Neural crest cell (in vitro differentiated cells): ENCODE measurements around the gene CTDSPL. TPM values are rescaled to one million over a fixed set of nuclear protein-coding genes. Genes with fewer than 3 reads are reported as not detected.

Experiments
- DNase-seq: peaks from one replicate; pipeline ENCODE4 v3.0.0; 2021; ENCODE audit warnings: low read depth, mixed read lengths, low spot score
- H3K27ac Mint-ChIP-seq: one replicate; pipeline ENCODE4 v1.8.0; 2021; ENCODE audit warnings: mild to moderate bottlenecking, mixed read lengths; ENCODE audit not compliant: unreplicated experiment
- H3K27me3 Mint-ChIP-seq: 2 replicates; pipeline ENCODE4 v1.8.0; 2021; ENCODE audit warnings: low read depth, mild to moderate bottlenecking, mixed read lengths
- H3K36me3 Mint-ChIP-seq: 2 replicates; pipeline ENCODE4 v1.8.0; 2021; ENCODE audit warnings: low read depth, mild to moderate bottlenecking, mixed read lengths
- H3K4me1 Mint-ChIP-seq: 2 replicates; pipeline ENCODE4 v1.8.0; 2021; ENCODE audit warnings: mixed read lengths
- H3K4me3 Mint-ChIP-seq: one replicate; pipeline ENCODE4 v1.8.0; 2021; ENCODE audit warnings: mild to moderate bottlenecking, mixed read lengths
- H3K9me3 Mint-ChIP-seq: 2 replicates; pipeline ENCODE4 v1.8.0; 2021; ENCODE audit warnings: mixed read lengths
- total RNA-seq: library from RNA; stranded (reverse); gene quantifications from 2 replicates; pipeline ENCODE4 v1.2.1, GENCODE V29; 2021
- TF ChIP-seq, protein P1 (sequence below): fragments of 200-600 bp; sonication (generic); conservative IDR thresholded peaks from 2 replicates; pipeline ENCODE4 v1.5.0; 2021; ENCODE audit warnings: antibody characterized with exemption, mild to moderate bottlenecking

The CTDSPL gene
- total RNA-seq, 1 donor from 2014 or later: 42.2 TPM

DNA sequence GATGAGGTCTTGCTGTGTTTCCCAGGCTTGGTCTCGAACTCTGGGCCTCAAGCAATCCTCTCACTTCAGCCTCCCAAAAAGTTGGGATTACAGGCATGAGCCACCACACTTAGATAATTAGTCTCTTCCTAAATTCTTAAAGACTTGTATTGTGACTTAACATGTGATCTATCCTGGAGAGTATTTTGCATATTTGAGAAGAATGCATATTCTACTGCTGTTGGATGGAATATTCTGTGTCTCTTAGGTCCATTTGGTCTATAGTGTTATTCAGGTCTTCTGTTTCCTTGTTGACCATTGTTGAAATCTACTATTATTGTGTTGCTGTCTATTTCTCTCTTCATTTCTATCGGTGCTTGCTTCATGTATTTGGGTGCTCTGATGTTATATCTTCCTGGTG, 68.8 kb downstream of the CTDSPL start:
- TF ChIP-seq, protein P1, sequence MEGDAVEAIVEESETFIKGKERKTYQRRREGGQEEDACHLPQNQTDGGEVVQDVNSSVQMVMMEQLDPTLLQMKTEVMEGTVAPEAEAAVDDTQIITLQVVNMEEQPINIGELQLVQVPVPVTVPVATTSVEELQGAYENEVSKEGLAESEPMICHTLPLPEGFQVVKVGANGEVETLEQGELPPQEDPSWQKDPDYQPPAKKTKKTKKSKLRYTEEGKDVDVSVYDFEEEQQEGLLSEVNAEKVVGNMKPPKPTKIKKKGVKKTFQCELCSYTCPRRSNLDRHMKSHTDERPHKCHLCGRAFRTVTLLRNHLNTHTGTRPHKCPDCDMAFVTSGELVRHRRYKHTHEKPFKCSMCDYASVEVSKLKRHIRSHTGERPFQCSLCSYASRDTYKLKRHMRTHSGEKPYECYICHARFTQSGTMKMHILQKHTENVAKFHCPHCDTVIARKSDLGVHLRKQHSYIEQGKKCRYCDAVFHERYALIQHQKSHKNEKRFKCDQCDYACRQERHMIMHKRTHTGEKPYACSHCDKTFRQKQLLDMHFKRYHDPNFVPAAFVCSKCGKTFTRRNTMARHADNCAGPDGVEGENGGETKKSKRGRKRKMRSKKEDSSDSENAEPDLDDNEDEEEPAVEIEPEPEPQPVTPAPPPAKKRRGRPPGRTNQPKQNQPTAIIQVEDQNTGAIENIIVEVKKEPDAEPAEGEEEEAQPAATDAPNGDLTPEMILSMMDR: no peak
- no peak overlapping the region for H3K4me3 Mint-ChIP-seq
- peaks cover 10% of the 10 kb centered on the region for H3K9me3 Mint-ChIP-seq
- no peak for DNase-seq
- no peaks in the 10 kb centered on the region for H3K27me3 Mint-ChIP-seq
- H3K4me1 Mint-ChIP-seq: peaks cover 38% of the 10 kb centered on the region
- H3K27ac Mint-ChIP-seq: no peak overlapping the region
- peaks cover 18% of the 10 kb centered on the region for H3K36me3 Mint-ChIP-seq

DNA sequence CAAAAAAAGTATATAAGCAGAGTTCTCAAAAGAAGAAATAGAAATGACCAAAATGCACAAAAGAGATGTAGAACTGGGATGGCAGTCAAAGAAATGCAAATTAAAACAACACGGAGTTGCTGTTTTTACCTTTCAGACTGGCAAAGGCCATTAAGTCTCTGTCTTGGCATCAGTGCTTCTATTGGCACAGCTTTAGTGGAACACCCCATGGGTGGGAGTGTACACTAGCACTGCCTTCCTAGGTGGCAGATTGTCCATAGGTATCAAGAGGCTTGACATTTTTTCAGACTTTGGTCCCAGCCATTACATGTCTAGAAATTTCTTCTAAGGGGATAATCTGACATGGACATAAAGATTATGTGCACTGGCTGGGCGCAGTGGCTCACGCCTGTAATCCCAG, 70.8 kb downstream of the CTDSPL start:
- Mint-ChIP-seq H3K4me3 (no peak overlapping the region), H3K27me3 (no peaks in the 10 kb centered on the region), H3K27ac (peak overlapping the region; percentile 51), H3K4me1 (peaks cover 52% of the 10 kb centered on the region), H3K36me3 (peaks cover 15% of the 10 kb centered on the region), H3K9me3 (peaks cover 10% of the 10 kb centered on the region)
- TF ChIP-seq, protein P1: no peak
- no peak for DNase-seq

DNA sequence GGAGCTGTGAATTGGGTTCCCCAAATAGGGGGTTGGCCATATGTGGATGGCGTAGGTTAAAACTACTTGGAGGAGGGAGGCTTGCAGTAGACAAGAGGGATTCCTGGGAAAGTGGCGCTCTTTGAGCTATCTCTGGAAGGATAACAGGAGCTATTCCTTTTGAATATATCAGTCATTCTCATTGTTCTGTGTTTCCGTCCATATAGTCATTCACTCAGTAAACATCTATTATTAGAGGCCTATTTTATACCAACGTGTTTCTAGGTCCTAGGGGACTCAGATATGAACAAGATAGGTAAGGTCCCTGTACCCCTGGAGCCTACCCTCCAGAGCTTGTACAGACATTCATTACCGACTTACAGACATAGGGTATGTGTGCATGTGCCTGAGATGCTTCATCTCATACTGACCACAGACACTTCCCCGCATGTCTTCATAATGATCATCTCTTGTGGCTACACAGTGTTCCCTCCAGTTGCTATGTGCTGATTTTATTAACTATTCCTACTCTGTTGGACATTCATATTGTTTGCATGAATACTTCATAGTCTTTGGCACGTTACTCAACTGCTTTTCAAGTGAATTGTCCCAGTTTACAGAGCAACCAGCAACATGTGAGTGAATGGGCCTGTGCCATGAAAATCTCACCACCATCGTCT, 73.1 kb downstream of the CTDSPL start:
- Mint-ChIP-seq H3K4me1 (peaks cover 57% of the 10 kb centered on the region), H3K27me3 (no peaks in the 10 kb centered on the region), H3K27ac (no peak overlapping the region), H3K4me3 (no peak overlapping the region), H3K36me3 (peaks cover 5% of the 10 kb centered on the region), H3K9me3 (peaks cover 5% of the 10 kb centered on the region)
- DNase-seq: no peak
- TF ChIP-seq, protein P1: no peak

DNA sequence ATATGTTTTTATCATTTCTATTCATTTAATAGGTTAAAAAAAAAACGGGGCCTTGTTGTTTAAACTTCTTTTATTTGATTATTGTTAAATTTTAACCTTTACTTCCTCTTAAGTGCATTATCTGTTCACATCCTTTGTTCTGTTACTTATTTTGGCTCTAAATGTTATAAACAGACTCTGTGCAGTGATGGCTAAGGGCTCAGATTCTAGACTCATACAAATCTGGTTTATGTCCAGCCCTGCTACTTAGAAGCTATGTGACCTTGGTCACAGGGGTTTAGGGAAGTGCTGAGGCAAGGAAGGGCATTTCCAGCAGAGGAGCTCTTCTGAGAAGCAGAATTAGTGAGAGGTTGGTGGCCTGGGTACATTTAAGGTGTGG, 73.6 kb downstream of the CTDSPL start:
- H3K27me3 Mint-ChIP-seq: no peaks in the 10 kb centered on the region
- H3K27ac Mint-ChIP-seq: peak overlapping the region; percentile 45
- H3K4me3 Mint-ChIP-seq: peak overlapping the region; percentile 9
- H3K4me1 Mint-ChIP-seq: peaks cover 57% of the 10 kb centered on the region
- H3K9me3 Mint-ChIP-seq: peaks cover 5% of the 10 kb centered on the region
- DNase-seq: no peak
- TF ChIP-seq, protein P1: no peak
- H3K36me3 Mint-ChIP-seq: peaks cover 5% of the 10 kb centered on the region

DNA sequence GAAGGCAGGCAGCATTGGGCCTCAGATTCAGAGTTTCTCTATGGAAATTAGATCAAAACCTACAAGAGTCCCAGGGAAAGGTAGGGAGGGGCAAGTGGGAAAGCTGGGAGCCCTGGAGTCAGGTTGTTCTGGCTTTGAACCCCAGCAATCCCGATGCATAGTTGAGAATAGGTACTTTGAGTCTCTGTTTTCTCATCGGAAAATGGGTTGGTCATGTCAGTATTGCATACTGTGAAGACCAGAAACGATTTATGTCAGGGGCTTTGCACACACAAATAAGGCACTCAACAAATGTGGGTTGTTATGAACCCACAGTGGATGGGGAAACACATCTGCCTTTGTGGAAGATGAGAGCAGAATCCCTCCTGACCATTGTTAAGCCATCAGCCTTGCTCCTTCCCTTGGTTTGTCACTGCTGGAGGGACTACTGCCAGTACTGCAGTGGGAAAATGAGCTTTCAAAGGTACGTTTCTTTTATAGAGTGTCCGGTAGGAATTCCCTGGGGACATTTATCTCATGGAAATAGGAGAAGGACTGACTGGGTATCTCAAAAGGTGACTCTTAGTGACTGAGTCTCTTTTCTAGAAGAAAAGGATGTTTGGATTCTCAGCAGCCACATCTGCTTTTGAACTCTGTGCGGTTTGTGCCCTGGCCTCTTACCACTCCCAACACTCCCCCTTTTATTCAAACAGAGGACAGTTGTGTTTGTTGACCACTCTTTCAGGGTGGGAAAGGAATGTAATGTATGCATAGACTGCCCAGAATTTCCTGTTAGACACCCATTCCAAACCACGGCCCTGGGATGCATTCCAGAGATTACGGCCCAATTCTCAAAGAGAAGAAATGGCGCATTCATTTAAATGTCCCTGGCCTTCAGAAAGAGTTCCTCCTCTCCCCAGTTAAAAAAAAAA, 74.3 kb downstream of the CTDSPL start:
- Mint-ChIP-seq H3K27ac (peak overlapping the region; percentile 73), H3K4me1 (peaks cover 50% of the 10 kb centered on the region), H3K36me3 (no peaks in the 10 kb centered on the region), H3K27me3 (no peaks in the 10 kb centered on the region), H3K4me3 (peak overlapping the region; percentile 9), H3K9me3 (no peaks in the 10 kb centered on the region)
- TF ChIP-seq, protein P1: no peak
- DNase-seq: no peak
